Right lobe of liver (tissue), 6 donors: Measurements from ENCODE around the gene ARHGEF9. TPM values are rescaled to one million over a fixed set of nuclear protein-coding genes. Genes with fewer than 3 reads are reported as not detected.

Source experiments
- ATAC-seq, 4 donors: fragments of 200-7000 bp; cut with Tn5 transposase; one replicate each; pipeline ENCODE4 v1.9.1; 2020; ENCODE audit warnings: mild to moderate bottlenecking in 4 of 4, moderate library complexity in 4 of 4
- DNase-seq, 3 donors: peaks; one replicate each; pipeline ENCODE4 v3.0.0-alpha.2; 2020
- H3K27ac ChIP-seq, 3 donors: fragments of 200-600 bp; one replicate each; pipeline ENCODE4 v1.8.0; 2022
- H3K27me3 ChIP-seq, 2 donors: fragments of 200-600 bp; one replicate each; pipeline ENCODE4 v1.8.0; 2022
- H3K36me3 ChIP-seq, 4 donors: fragments of 200-600 bp; sonication (generic) in 1 of 4; one replicate each; pipeline versions ENCODE4 v1.5.1 to v1.8.0; 2017 to 2022; ENCODE audit warnings: control low read depth in 1 of 4
- H3K4me1 ChIP-seq, 4 donors: fragments of 200-600 bp; sonication (generic) in 1 of 4; one replicate each; pipeline versions ENCODE4 v1.5.1 to v1.8.0; 2017 to 2022; ENCODE audit warnings: control low read depth in 1 of 4
- H3K4me3 ChIP-seq, 3 donors: fragments of 200-600 bp; one replicate each; pipeline ENCODE4 v1.8.0; 2022
- H3K9me3 ChIP-seq, 4 donors: fragments of 200-600 bp; sonication (generic) in 1 of 4; one replicate each; pipeline versions ENCODE4 v1.5.1 to v1.8.0; 2017 to 2022; ENCODE audit warnings: control low read depth in 1 of 4
- CTCF ChIP-seq, 4 donors: fragments of 200-600 bp in 3 of 4; fragments of 450-650 bp in 1 of 4; IDR thresholded peaks; one replicate each; pipeline versions ENCODE4 v1.5.1 to v1.8.0; 2016 to 2022; ENCODE audit warnings: antibody characterized with exemption in 4 of 4, mild to moderate bottlenecking in 2 of 4
- POLR2A ChIP-seq: fragments of 450-650 bp; IDR thresholded peaks from one replicate; pipeline ENCODE4 v1.6.1; 2017; ENCODE audit warnings: antibody characterized with exemption, mild to moderate bottlenecking
- WGBS: methylation state at CpG from one replicate; pipeline ENCODE4 v1.1.6; 2018; ENCODE audit warnings: low coverage, low lambda C conversion rate; ENCODE audit not compliant: insufficient coverage; ENCODE audit errors: missing lambda C conversion rate; 5-methylcytosine and 5-hydroxymethylcytosine counted together
- intact Hi-C, 2 donors: fragments of 100-400 bp; cut with DNase I; formaldehyde crosslinking; loops; one replicate each; pipeline versions ENCODE4 v1.11.2 to v1.14.1; 2022
- total RNA-seq, 6 experiments: library from RNA; depleted of rRNA in 2 of 6; stranded (reverse); fragments of >200 nt in 2 of 6; fragmentation: NEBNext Ultra II Directional in 3 of 6; extraction: Animal tissue kit (Norgen Biotek cat#: 25700) in 3 of 6; gene quantifications; one replicate each; pipeline versions ENCODE4 v1.1.0 to v1.2.4, GENCODE V29; 2016 to 2023
- donor health status: DM: no; HTN: yes; CAD: no.
- donor health status: DM: no; HTN: no; CAD: no.
- donor health status: DM: no; HTN: no; CAD: no.
- donor health status: DM: no; HTN: yes; CAD: no.
- donor health status: DM: no; HTN: yes; CAD: no.

Gene ARHGEF9
- total RNA-seq, 6 experiments from 2014 or later, result 5.8 to 9.0 (median 7.5) TPM

GRCh38 chrX:63750811-63751210, 34.2 kb downstream of the ARHGEF9 start:
- H3K4me1 ChIP-seq, result no peaks in the 10 kb centered on the region
- H3K27ac ChIP-seq, result no peak overlapping the region
- DNase-seq (no peak), ATAC-seq (no peak)
- WGBS, result 40% methylated on average over 3 of the region's 3 CpGs
- no peaks in the 10 kb centered on the region for H3K9me3 ChIP-seq
- intact Hi-C loops, result no loop called here
- no peak for TF ChIP-seq CTCF (IDR thresholded peaks at IDR 0.05)
- TF ChIP-seq POLR2A, result no peak
- H3K27me3 ChIP-seq, result no peaks in the 10 kb centered on the region
- no peak overlapping the region for H3K4me3 ChIP-seq
- no peaks in the 10 kb centered on the region for H3K36me3 ChIP-seq

DNA sequence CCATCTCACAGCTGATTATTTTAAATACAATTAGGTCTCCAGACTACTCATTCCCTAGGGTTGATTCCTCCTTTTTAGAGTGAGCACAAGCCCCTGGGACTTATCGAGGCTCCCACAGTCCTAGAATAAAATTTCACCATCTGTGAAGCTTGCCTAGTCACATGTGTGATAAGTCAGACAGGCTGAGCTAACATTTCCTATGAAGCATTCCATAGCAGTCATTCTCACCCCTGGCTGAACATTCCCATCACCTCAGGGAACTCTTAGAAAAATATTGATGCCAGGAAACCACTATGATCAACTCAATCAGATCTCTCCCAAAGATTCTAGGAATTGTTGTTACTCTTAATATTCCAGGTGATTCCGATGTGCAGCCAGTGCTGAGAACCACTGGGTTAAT, 37.7 kb downstream of the ARHGEF9 start:
- intact Hi-C loops, result no loop called here
- WGBS, result 47% methylated on average over 2 of the region's 2 CpGs
- TF ChIP-seq CTCF (IDR thresholded peaks at IDR 0.05), result no peak
- no peak for TF ChIP-seq POLR2A
- Histone ChIP-seq H3K27ac (no peak overlapping the region), H3K4me3 (no peak overlapping the region), H3K4me1 (no peaks in the 10 kb centered on the region), H3K9me3 (no peaks in the 10 kb centered on the region), H3K36me3 (no peaks in the 10 kb centered on the region), H3K27me3 (no peaks in the 10 kb centered on the region)
- ATAC-seq, result no peak
- no peak for DNase-seq

DNA sequence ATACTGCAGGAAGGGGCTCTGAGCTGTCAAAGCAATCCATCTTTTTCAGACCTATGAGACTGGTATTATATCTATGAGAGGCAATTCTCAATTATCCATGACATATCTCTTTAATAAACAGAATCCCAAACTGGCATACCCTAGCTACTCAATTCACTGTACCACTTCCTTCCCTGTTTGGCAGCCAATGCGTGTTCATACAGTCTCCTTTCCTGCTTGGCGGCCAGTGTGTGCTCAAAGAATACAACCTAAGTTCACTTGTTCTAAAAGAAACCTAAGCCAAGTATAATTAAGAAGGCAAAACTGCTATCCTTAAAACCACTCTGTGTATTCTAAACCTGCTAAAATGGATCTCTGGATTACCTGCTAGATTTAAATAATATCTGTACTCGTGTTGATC, 38.3 kb downstream of the ARHGEF9 start:
- intact Hi-C loops, result no loop called here
- Histone ChIP-seq H3K36me3 (no peaks in the 10 kb centered on the region), H3K27me3 (no peaks in the 10 kb centered on the region), H3K4me1 (no peaks in the 10 kb centered on the region), H3K27ac (no peak overlapping the region), H3K9me3 (no peaks in the 10 kb centered on the region), H3K4me3 (no peak overlapping the region)
- ATAC-seq (no peak), DNase-seq (no peak)
- TF ChIP-seq POLR2A (no peak), CTCF (IDR thresholded peaks at IDR 0.05) (no peak)
- 35% methylated on average over 3 of the region's 3 CpGs for WGBS

DNA sequence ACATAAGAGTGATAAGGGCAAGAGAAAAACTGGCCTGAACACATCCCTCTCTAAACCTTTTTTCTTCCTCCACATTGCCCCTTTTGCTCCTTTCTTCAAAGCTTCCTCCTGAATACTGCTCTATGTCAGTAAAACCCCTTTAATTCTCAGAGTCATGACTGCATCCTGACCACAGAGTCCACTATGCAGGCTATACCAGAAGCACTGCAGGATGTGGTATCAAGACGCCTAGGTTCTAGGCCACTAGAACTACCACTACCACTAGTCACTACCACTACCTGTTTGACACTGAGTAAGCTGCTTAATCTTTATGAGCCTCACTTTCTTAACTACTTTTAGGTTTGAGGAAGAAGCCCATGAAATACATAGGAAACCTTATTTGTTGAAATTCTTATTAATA, 38.7 kb downstream of the ARHGEF9 start:
- Histone ChIP-seq H3K4me1 (no peaks in the 10 kb centered on the region), H3K4me3 (no peak overlapping the region), H3K27me3 (no peaks in the 10 kb centered on the region), H3K36me3 (no peaks in the 10 kb centered on the region), H3K9me3 (no peaks in the 10 kb centered on the region), H3K27ac (no peak overlapping the region)
- DNase-seq (no peak), ATAC-seq (peak in 2 of 4 donors; percentile 32 to 34)
- WGBS, result 33% methylated on average over 1 of the region's 1 CpG
- intact Hi-C loops, result no loop called here
- TF ChIP-seq POLR2A, result no peak
- no peak for TF ChIP-seq CTCF (IDR thresholded peaks at IDR 0.05)

- Histone ChIP-seq H3K4me1 (no peaks in the 10 kb centered on the region), H3K27ac (no peak overlapping the region), H3K27me3 (no peaks in the 10 kb centered on the region), H3K36me3 (no peaks in the 10 kb centered on the region), H3K4me3 (no peak overlapping the region), H3K9me3 (no peaks in the 10 kb centered on the region)
- ATAC-seq, result no peak
- intact Hi-C loops, result no loop called here
- WGBS, result 20% methylated on average over 1 of the region's 2 CpGs
- DNase-seq, result no peak
- no peak for TF ChIP-seq POLR2A
- no peak for TF ChIP-seq CTCF (IDR thresholded peaks at IDR 0.05)
Observed at GRCh38 chrX:63744850-63745394, 40.1 kb downstream of the ARHGEF9 start.
